H9 (cell line): ENCODE data around the gene DNAJC1. TPM values are rescaled to one million over a fixed set of nuclear protein-coding genes. Genes with fewer than 3 reads are reported as not detected.

ENCODE experiments used
- DNase-seq: peaks from one replicate; pipeline ENCODE4 v3.0.0-alpha.2; 2017
- H2AFZ ChIP-seq: one replicate; pipeline ENCODE4 v1.6.1; 2013; ENCODE audit warnings: mild to moderate bottlenecking, low read length, control low read depth, moderate library complexity
- H2AK5ac ChIP-seq: 2 replicates; pipeline ENCODE4 v1.6.1; 2013; ENCODE audit warnings: low read length, control low read depth, mixed read lengths; ENCODE audit not compliant: insufficient read length
- H2BK120ac ChIP-seq: one replicate; pipeline ENCODE4 v1.6.1; 2013; ENCODE audit warnings: low read depth, mild to moderate bottlenecking, low read length, control low read depth, inconsistent platforms; ENCODE audit not compliant: poor library complexity, severe bottlenecking
- H2BK12ac ChIP-seq: 2 replicates; pipeline ENCODE4 v1.6.1; 2013; ENCODE audit warnings: low read length, control low read depth, mixed read lengths, low read depth; ENCODE audit not compliant: insufficient read length
- H2BK15ac ChIP-seq: 2 replicates; pipeline ENCODE4 v1.6.1; 2013; ENCODE audit warnings: low read depth, low read length, control low read depth
- H2BK20ac ChIP-seq: one replicate; pipeline ENCODE4 v1.6.1; 2013; ENCODE audit warnings: low read depth, mild to moderate bottlenecking, low read length, control low read depth, inconsistent platforms; ENCODE audit not compliant: poor library complexity, severe bottlenecking
- H2BK5ac ChIP-seq: 2 replicates; pipeline ENCODE4 v1.6.1; 2013; ENCODE audit warnings: low read length, control low read depth, mixed read lengths; ENCODE audit not compliant: insufficient read length
- H3K14ac ChIP-seq: 2 replicates; pipeline ENCODE4 v1.6.1; 2013; ENCODE audit warnings: low read length, control low read depth; ENCODE audit not compliant: insufficient read depth
- H3K18ac ChIP-seq: 2 replicates; pipeline ENCODE4 v1.6.1; 2013; ENCODE audit warnings: low read depth, mild to moderate bottlenecking, mixed read lengths, low read length, control low read depth; ENCODE audit not compliant: insufficient read length
- H3K23ac ChIP-seq: 2 replicates; pipeline ENCODE4 v1.6.1; 2013; ENCODE audit warnings: low read length, control low read depth, mixed read lengths, low read depth; ENCODE audit not compliant: insufficient read length
- H3K23me2 ChIP-seq: 2 replicates; pipeline ENCODE4 v1.6.1; 2013; ENCODE audit warnings: low read depth, mild to moderate bottlenecking, mixed read lengths, low read length, control low read depth; ENCODE audit not compliant: insufficient read length, poor library complexity, severe bottlenecking
- H3K27ac ChIP-seq: 2 replicates; pipeline ENCODE4 v1.5.1; 2013; ENCODE audit warnings: low read length, control low read depth, mixed read lengths, low read depth; ENCODE audit not compliant: insufficient read length
- H3K27me3 ChIP-seq: 2 replicates; pipeline ENCODE4 v1.6.1; 2013; ENCODE audit warnings: low read length, control low read depth, inconsistent platforms; ENCODE audit not compliant: insufficient read depth
- H3K4ac ChIP-seq: 2 replicates; pipeline ENCODE4 v1.6.1; 2013; ENCODE audit warnings: low read depth, mild to moderate bottlenecking, control low read depth, inconsistent platforms, low read length, moderate library complexity
- H3K4me1 ChIP-seq: 2 replicates; pipeline ENCODE4 v1.6.1; 2013; ENCODE audit warnings: low read length, control low read depth, inconsistent platforms; ENCODE audit not compliant: insufficient read depth
- H3K4me2 ChIP-seq: 2 replicates; pipeline ENCODE4 v1.6.1; 2013; ENCODE audit warnings: low read length, control low read depth, mixed read lengths; ENCODE audit not compliant: insufficient read length, insufficient read depth
- H3K56ac ChIP-seq: 2 replicates; pipeline ENCODE4 v1.6.1; 2013; ENCODE audit warnings: low read depth, mild to moderate bottlenecking, mixed read lengths, low read length, control low read depth; ENCODE audit not compliant: insufficient read length
- H3K79me1 ChIP-seq: 2 replicates; pipeline ENCODE4 v1.6.1; 2013; ENCODE audit warnings: low read depth, mild to moderate bottlenecking, moderate library complexity, low read length, control low read depth, inconsistent platforms; ENCODE audit not compliant: insufficient read depth, poor library complexity, severe bottlenecking
- H3K79me2 ChIP-seq: 2 replicates; pipeline ENCODE4 v1.6.1; 2013; ENCODE audit warnings: low read length, control low read depth, inconsistent platforms; ENCODE audit not compliant: insufficient read depth
- H3K9ac ChIP-seq: 2 replicates; pipeline ENCODE4 v1.6.1; 2013; ENCODE audit warnings: low read length, control low read depth, mixed read lengths; ENCODE audit not compliant: insufficient read length; ENCODE audit errors: extremely low read depth
- H3K9me3 ChIP-seq: one replicate; pipeline ENCODE4 v1.6.1; 2013; ENCODE audit warnings: low read depth, low read length, inconsistent platforms; ENCODE audit not compliant: control insufficient read depth
- H3T11ph ChIP-seq: one replicate; pipeline ENCODE4 v1.6.1; 2013; ENCODE audit warnings: mild to moderate bottlenecking, low read length, control low read depth, inconsistent platforms
- H4K20me1 ChIP-seq: one replicate; pipeline ENCODE4 v1.6.1; 2013; ENCODE audit not compliant: control insufficient read depth, insufficient read length, insufficient read depth
- H4K5ac ChIP-seq: 2 replicates; pipeline ENCODE4 v1.6.1; 2013; ENCODE audit warnings: low read depth, mild to moderate bottlenecking, mixed read lengths, low read length, control low read depth; ENCODE audit not compliant: insufficient read length
- H4K8ac ChIP-seq: replicated peaks from 2 replicates; pipeline ENCODE4 v1.6.1; 2013; ENCODE audit warnings: low read length, control low read depth, mixed read lengths, low read depth; ENCODE audit not compliant: insufficient read length
- H4K91ac ChIP-seq: 2 replicates; pipeline ENCODE4 v1.6.1; 2013; ENCODE audit warnings: low read depth, mild to moderate bottlenecking, moderate library complexity, mixed read lengths, low read length, control low read depth; ENCODE audit not compliant: insufficient read length
- H3K27ac Mint-ChIP-seq, 3 experiments: 2 replicates in 2 of 3; 3 replicates in 1 of 3; pipeline ENCODE4 v1.8.0; 2020 to 2021; ENCODE audit warnings: mixed read lengths in 3 of 3, mild to moderate bottlenecking in 1 of 3, moderate library complexity in 1 of 3
- H3K27me3 Mint-ChIP-seq: 2 replicates; pipeline ENCODE4 v1.8.0; 2021; ENCODE audit warnings: low read depth, mild to moderate bottlenecking, moderate library complexity, mixed read lengths
- H3K36me3 Mint-ChIP-seq, 3 experiments: 2 replicates in 2 of 3; 3 replicates in 1 of 3; pipeline ENCODE4 v1.8.0; 2020 to 2021; ENCODE audit warnings: low read depth in 3 of 3, mixed read lengths in 3 of 3; ENCODE audit not compliant: insufficient read depth in 1 of 3
- H3K4me1 Mint-ChIP-seq, 2 experiments: 2 replicates each; pipeline ENCODE4 v1.8.0; 2020; ENCODE audit warnings: mixed read lengths in 2 of 2
- H3K4me3 Mint-ChIP-seq, 2 experiments: 2 replicates in 1 of 2; 3 replicates in 1 of 2; pipeline ENCODE4 v1.8.0; 2020 to 2021; ENCODE audit warnings: mild to moderate bottlenecking in 2 of 2, mixed read lengths in 2 of 2, moderate library complexity in 1 of 2
- H3K9me3 Mint-ChIP-seq, 2 experiments: 2 replicates in 1 of 2; 3 replicates in 1 of 2; pipeline ENCODE4 v1.8.0; 2020; ENCODE audit warnings: mild to moderate bottlenecking in 2 of 2, mixed read lengths in 2 of 2, moderate library complexity in 1 of 2
- WGBS: extraction: QIAGEN DNeasy Blood & Tissue Kit; methylation state at CpG from one replicate; pipeline ENCODE4 v1.1.7; 2013; ENCODE audit warnings: missing lambda C conversion rate, low lambda C conversion rate, mixed read lengths; ENCODE audit not compliant: insufficient read length; ENCODE audit errors: extremely low coverage; 5-methylcytosine and 5-hydroxymethylcytosine counted together
- total RNA-seq: library from RNA; stranded (reverse); gene quantifications from 2 replicates; pipeline ENCODE4 v1.2.1, GENCODE V29; 2021
- TF ChIP-seq, protein P1 (sequence below): fragments of 200-600 bp; sonication (generic); conservative IDR thresholded peaks from 3 replicates; pipeline ENCODE4 v1.8.0; 2021; ENCODE audit warnings: antibody characterized with exemption, mild to moderate bottlenecking

The DNAJC1 gene
- total RNA-seq, 1 experiment from 2014 or later = 11.2 TPM

DNA sequence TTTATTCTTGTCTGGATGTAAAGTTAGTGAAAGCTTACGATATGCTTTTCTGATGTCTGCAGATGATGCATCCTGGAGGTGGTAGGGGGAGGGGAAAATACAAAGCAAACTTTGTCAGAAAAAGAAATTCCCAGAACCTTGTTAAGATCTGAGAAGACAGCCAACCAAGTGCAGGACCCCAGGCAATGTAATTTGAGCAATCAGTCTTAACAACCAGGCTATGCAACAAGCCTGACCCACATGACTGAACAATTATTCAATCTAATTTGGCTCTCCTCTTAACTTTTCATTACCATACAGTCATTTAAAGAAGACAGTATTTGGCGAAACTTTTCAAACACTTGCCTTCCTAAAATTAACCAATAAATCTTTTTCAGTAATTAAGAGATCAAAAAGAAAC lies 74.5 kb downstream of the DNAJC1 start:
- H2BK15ac ChIP-seq = no peak overlapping the region
- DNase-seq = no peak
- H3K9ac ChIP-seq = no peak overlapping the region
- H3K4me1 ChIP-seq = no peaks in the 10 kb centered on the region
- H3K27me3 ChIP-seq = no peaks in the 10 kb centered on the region
- no peak overlapping the region for H3K4ac ChIP-seq
- no peak overlapping the region for H2BK12ac ChIP-seq
- H3K79me1 ChIP-seq = no peaks in the 10 kb centered on the region
- H3K18ac ChIP-seq = no peak overlapping the region
- no peak overlapping the region for H3K4me3 Mint-ChIP-seq
- no peak overlapping the region for H2AK5ac ChIP-seq
- H3K23me2 ChIP-seq = no peaks in the 10 kb centered on the region
- H4K91ac ChIP-seq = no peak overlapping the region
- no peaks in the 10 kb centered on the region for H3K9me3 ChIP-seq
- no peaks in the 10 kb centered on the region for H3K36me3 Mint-ChIP-seq
- no peak overlapping the region for H3K56ac ChIP-seq
- H3K9me3 Mint-ChIP-seq = no peaks in the 10 kb centered on the region
- no peak overlapping the region for H3K27ac ChIP-seq
- H4K8ac ChIP-seq = no peak overlapping the region
- no peak overlapping the region for H3K23ac ChIP-seq
- no peak overlapping the region for H4K5ac ChIP-seq
- TF ChIP-seq, protein P1, sequence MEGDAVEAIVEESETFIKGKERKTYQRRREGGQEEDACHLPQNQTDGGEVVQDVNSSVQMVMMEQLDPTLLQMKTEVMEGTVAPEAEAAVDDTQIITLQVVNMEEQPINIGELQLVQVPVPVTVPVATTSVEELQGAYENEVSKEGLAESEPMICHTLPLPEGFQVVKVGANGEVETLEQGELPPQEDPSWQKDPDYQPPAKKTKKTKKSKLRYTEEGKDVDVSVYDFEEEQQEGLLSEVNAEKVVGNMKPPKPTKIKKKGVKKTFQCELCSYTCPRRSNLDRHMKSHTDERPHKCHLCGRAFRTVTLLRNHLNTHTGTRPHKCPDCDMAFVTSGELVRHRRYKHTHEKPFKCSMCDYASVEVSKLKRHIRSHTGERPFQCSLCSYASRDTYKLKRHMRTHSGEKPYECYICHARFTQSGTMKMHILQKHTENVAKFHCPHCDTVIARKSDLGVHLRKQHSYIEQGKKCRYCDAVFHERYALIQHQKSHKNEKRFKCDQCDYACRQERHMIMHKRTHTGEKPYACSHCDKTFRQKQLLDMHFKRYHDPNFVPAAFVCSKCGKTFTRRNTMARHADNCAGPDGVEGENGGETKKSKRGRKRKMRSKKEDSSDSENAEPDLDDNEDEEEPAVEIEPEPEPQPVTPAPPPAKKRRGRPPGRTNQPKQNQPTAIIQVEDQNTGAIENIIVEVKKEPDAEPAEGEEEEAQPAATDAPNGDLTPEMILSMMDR = no peak
- H3K27me3 Mint-ChIP-seq = no peaks in the 10 kb centered on the region
- no peak overlapping the region for H3K4me2 ChIP-seq
- no peaks in the 10 kb centered on the region for H4K20me1 ChIP-seq
- no peak overlapping the region for H2BK20ac ChIP-seq
- no peak overlapping the region for H3T11ph ChIP-seq
- peak overlapping the region in 1 of 3 experiments; percentile 77; a peak in 1 of 7 replicates for H3K27ac Mint-ChIP-seq
- no CpG with 5 or more reads among the region's 2 CpGs for WGBS
- H3K79me2 ChIP-seq = no peaks in the 10 kb centered on the region
- no peak overlapping the region for H2BK5ac ChIP-seq
- H2AFZ ChIP-seq = no peak overlapping the region
- no peak overlapping the region for H3K14ac ChIP-seq
- no peak overlapping the region for H2BK120ac ChIP-seq
- H3K4me1 Mint-ChIP-seq = peaks cover 8 to 11% of the 10 kb centered on the region in 2 experiments
